Measurements from ENCODE around the gene SLC2A4RG. TPM values are rescaled to one million over a fixed set of nuclear protein-coding genes. Genes with fewer than 3 reads are reported as not detected.

SLC2A4RG gene
- total and polyA plus RNA-seq, 7 experiments from 2014 or later: 3.0 to 136 (median 96.4) TPM

- peak overlapping the region; percentile 20 for H3K27ac ChIP-seq (ENCODE audit: low read depth, low read length)
- H3K27ac Mint-ChIP-seq: peak overlapping the region in 6 of 9 donors; percentile 51 to 88 (median 65)
- DNase-seq (peak in 6 of 9 donors; percentile 28 to 47 (median 38)), ATAC-seq (peak; percentile 73)
- no peaks in the 10 kb centered on the region for H3K27me3 ChIP-seq (ENCODE audit: control insufficient read depth in 2 of 2, insufficient read depth in 2 of 2, low read length in 2 of 2)
- H3K4me1 Mint-ChIP-seq: peaks cover 5 to 17% (median 6%) of the 10 kb centered on the region in 7 donors
- H3K27me3 Mint-ChIP-seq: peaks cover 0 to 2% (median 0%) of the 10 kb centered on the region in 5 donors
- peaks cover 0 to 28% (median 0%) of the 10 kb centered on the region in 3 experiments for H3K36me3 ChIP-seq (ENCODE audit: control insufficient read depth in 2 of 3, insufficient read depth in 3 of 3, low read length in 3 of 3)
- H3K36me3 Mint-ChIP-seq: peaks cover 0 to 10% (median 0%) of the 10 kb centered on the region in 5 donors
- ChIA-PET CTCF (interaction anchor here (0.6 kb wide), 1 partner anchor 38 kb away, joined by 4 read pairs; the partner anchor contains the start of gene RTEL1), POLR2A (interaction anchor here (0.5 to 3.3 kb wide), 3 partner anchors 11 to 41 kb away, joined by 3 to 19 read pairs (median 16); partner anchors contain the start of genes ARFRP1, LIME1 and ZGPAT)
- peaks cover 12 to 20% of the 10 kb centered on the region in 2 donors for H3K4me1 ChIP-seq (ENCODE audit: control insufficient read depth in 2 of 2, insufficient read depth in 2 of 2, low read length in 2 of 2)
- no peaks in the 10 kb centered on the region for H3K9me3 ChIP-seq (ENCODE audit: control insufficient read depth in 2 of 3, low read length in 3 of 3)
- H3K9me3 Mint-ChIP-seq: peaks cover 0 to 5% (median 0%) of the 10 kb centered on the region in 11 donors
- H3K4me3 Mint-ChIP-seq: peak overlapping the region in 9 of 10 donors; percentile 27 to 76 (median 54)
- intact Hi-C loops (cut with micrococcal nuclease): no loop called here
- H3K4me3 ChIP-seq (ENCODE audit: low read length): peak overlapping the region; percentile 47
Observed at GRCh38 chr20:63696306-63696627, 43.3 kb upstream of the SLC2A4RG start.

- H3K36me3 ChIP-seq (ENCODE audit: control insufficient read depth in 2 of 3, insufficient read depth in 3 of 3, low read length in 3 of 3): peaks cover 0 to 28% (median 0%) of the 10 kb centered on the region in 3 experiments
- POLR2A ChIA-PET: interaction anchor here (0.5 to 3.3 kb wide), 6 partner anchors 10 to 69 kb away, joined by 3 to 19 read pairs (median 4); partner anchors contain the start of genes ARFRP1, LIME1 and ZGPAT
- ATAC-seq (peak; percentile 44), DNase-seq (peak in 5 of 9 donors; percentile 33 to 51 (median 35))
- Mint-ChIP-seq H3K9me3 (peaks cover 0 to 5% (median 0%) of the 10 kb centered on the region in 11 donors), H3K27me3 (peaks cover 0 to 2% (median 0%) of the 10 kb centered on the region in 5 donors), H3K4me1 (peaks cover 5 to 15% (median 6%) of the 10 kb centered on the region in 7 donors), H3K4me3 (peak within 1 kb of the TSS in 9 of 10 donors; percentile 27 to 76 (median 54)), H3K36me3 (peaks cover 0 to 10% (median 0%) of the 10 kb centered on the region in 5 donors), H3K27ac (peak within 1 kb of the TSS in 7 of 9 donors; percentile 5 to 88 (median 64))
- intact Hi-C loops (cut with micrococcal nuclease): no loop called here
- CTCF ChIA-PET: interaction anchor here (0.9 kb wide), 1 partner anchor 9 kb away, joined by 3 read pairs; no protein-coding TSS in a partner anchor
- H3K4me3 ChIP-seq (ENCODE audit: low read length): peak within 1 kb of the TSS; percentile 47
- H3K4me1 ChIP-seq (ENCODE audit: control insufficient read depth in 2 of 2, insufficient read depth in 2 of 2, low read length in 2 of 2): peaks cover 12 to 20% of the 10 kb centered on the region in 2 donors
- H3K27ac ChIP-seq (ENCODE audit: low read depth, low read length): peak within 1 kb of the TSS; percentile 20
- no peaks in the 10 kb centered on the region for H3K9me3 ChIP-seq (ENCODE audit: control insufficient read depth in 2 of 3, low read length in 3 of 3)
- H3K27me3 ChIP-seq (ENCODE audit: control insufficient read depth in 2 of 2, insufficient read depth in 2 of 2, low read length in 2 of 2): no peaks in the 10 kb centered on the region
Observed at GRCh38 chr20:63696628-63697356, 42.8 kb upstream of the SLC2A4RG start, which contains the start of gene TNFRSF6B. TSS of gene TNFRSF6B (plus strand) at chr20:63696652. CDS start at chr20:63696768, 116 bp downstream.

DNA sequence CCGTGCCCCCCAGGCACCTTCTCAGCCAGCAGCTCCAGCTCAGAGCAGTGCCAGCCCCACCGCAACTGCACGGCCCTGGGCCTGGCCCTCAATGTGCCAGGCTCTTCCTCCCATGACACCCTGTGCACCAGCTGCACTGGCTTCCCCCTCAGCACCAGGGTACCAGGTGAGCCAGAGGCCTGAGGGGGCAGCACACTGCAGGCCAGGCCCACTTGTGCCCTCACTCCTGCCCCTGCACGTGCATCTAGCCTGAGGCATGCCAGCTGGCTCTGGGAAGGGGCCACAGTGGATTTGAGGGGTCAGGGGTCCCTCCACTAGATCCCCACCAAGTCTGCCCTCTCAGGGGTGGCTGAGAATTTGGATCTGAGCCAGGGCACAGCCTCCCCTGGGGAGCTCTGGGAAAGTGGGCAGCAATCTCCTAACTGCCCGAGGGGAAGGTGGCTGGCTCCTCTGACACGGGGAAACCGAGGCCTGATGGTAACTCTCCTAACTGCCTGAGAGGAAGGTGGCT lies 42.2 kb upstream of the SLC2A4RG start:
- ATAC-seq: no peak
- Mint-ChIP-seq H3K27me3 (peaks cover 0 to 2% (median 0%) of the 10 kb centered on the region in 5 donors), H3K4me1 (peaks cover 5 to 15% (median 6%) of the 10 kb centered on the region in 7 donors), H3K9me3 (peaks cover 0 to 4% (median 0%) of the 10 kb centered on the region in 11 donors), H3K4me3 (peak overlapping the region in 6 of 10 donors; percentile 52 to 76 (median 60)), H3K27ac (peak overlapping the region in 2 of 9 donors; percentile 5 to 54), H3K36me3 (peaks cover 0 to 8% (median 0%) of the 10 kb centered on the region in 5 donors)
- Histone ChIP-seq H3K27me3 (ENCODE audit: control insufficient read depth in 2 of 2, insufficient read depth in 2 of 2, low read length in 2 of 2) (no peaks in the 10 kb centered on the region), H3K27ac (ENCODE audit: low read depth, low read length) (peak overlapping the region; percentile 20), H3K4me3 (ENCODE audit: low read length) (no peak overlapping the region), H3K36me3 (ENCODE audit: control insufficient read depth in 2 of 3, insufficient read depth in 3 of 3, low read length in 3 of 3) (peaks cover 0 to 28% (median 0%) of the 10 kb centered on the region in 3 experiments), H3K4me1 (ENCODE audit: control insufficient read depth in 2 of 2, insufficient read depth in 2 of 2, low read length in 2 of 2) (peaks cover 12 to 20% of the 10 kb centered on the region in 2 donors), H3K9me3 (ENCODE audit: control insufficient read depth in 2 of 3, low read length in 3 of 3) (no peaks in the 10 kb centered on the region)
- intact Hi-C loops (cut with micrococcal nuclease): no loop called here
- DNase-seq: no peak
- CTCF ChIA-PET: interaction anchor here (0.9 kb wide), 1 partner anchor 9 kb away, joined by 3 read pairs; no protein-coding TSS in a partner anchor
- POLR2A ChIA-PET: interaction anchor here (0.6 to 3.3 kb wide), 7 partner anchors 8 to 70 kb away, joined by 3 to 19 read pairs (median 3); partner anchors contain the start of genes ARFRP1, LIME1 and ZGPAT

GRCh38 chr20:63697868-63698545 lies 41.6 kb upstream of the SLC2A4RG start:
- peak overlapping the region in 4 of 10 donors; percentile 25 to 76 (median 50) for H3K4me3 Mint-ChIP-seq
- DNase-seq (no peak), ATAC-seq (no peak)
- no peak overlapping the region for H3K27ac Mint-ChIP-seq
- peaks cover 0 to 5% (median 0%) of the 10 kb centered on the region in 5 donors for H3K36me3 Mint-ChIP-seq
- peaks cover 0 to 2% (median 0%) of the 10 kb centered on the region in 11 donors for H3K9me3 Mint-ChIP-seq
- Histone ChIP-seq H3K27ac (ENCODE audit: low read depth, low read length) (no peak overlapping the region), H3K4me3 (ENCODE audit: low read length) (no peak overlapping the region), H3K9me3 (ENCODE audit: control insufficient read depth in 2 of 3, low read length in 3 of 3) (no peaks in the 10 kb centered on the region), H3K27me3 (ENCODE audit: control insufficient read depth in 2 of 2, insufficient read depth in 2 of 2, low read length in 2 of 2) (no peaks in the 10 kb centered on the region), H3K4me1 (ENCODE audit: control insufficient read depth in 2 of 2, insufficient read depth in 2 of 2, low read length in 2 of 2) (peaks cover 12 to 20% of the 10 kb centered on the region in 2 donors), H3K36me3 (ENCODE audit: control insufficient read depth in 2 of 3, insufficient read depth in 3 of 3, low read length in 3 of 3) (peaks cover 0 to 32% (median 0%) of the 10 kb centered on the region in 3 experiments)
- H3K27me3 Mint-ChIP-seq: peaks cover 0 to 2% (median 0%) of the 10 kb centered on the region in 5 donors
- ChIA-PET CTCF (interaction anchor here (1.0 kb wide), 1 partner anchor 10 kb away, joined by 4 read pairs; the partner anchor contains the start of genes ARFRP1 and ZGPAT), POLR2A (interaction anchor here (0.6 to 3.3 kb wide), 7 partner anchors 9 to 71 kb away, joined by 3 to 19 read pairs (median 3); partner anchors contain the start of genes ARFRP1, LIME1 and ZGPAT)
- peaks cover 5 to 15% (median 6%) of the 10 kb centered on the region in 7 donors for H3K4me1 Mint-ChIP-seq
- intact Hi-C loops (cut with micrococcal nuclease): no loop called here

- H3K4me1 ChIP-seq (ENCODE audit: control insufficient read depth in 2 of 2, insufficient read depth in 2 of 2, low read length in 2 of 2): peaks cover 12 to 20% of the 10 kb centered on the region in 2 donors
- ChIA-PET CTCF (interaction anchor here (1.0 kb wide), 1 partner anchor 9 kb away, joined by 4 read pairs; the partner anchor contains the start of genes ARFRP1 and ZGPAT), POLR2A (interaction anchor here (1.0 to 3.3 kb wide), 4 partner anchors 9 to 42 kb away, joined by 3 to 19 read pairs (median 10); partner anchors contain the start of genes ARFRP1, LIME1 and ZGPAT)
- Mint-ChIP-seq H3K4me1 (peaks cover 5 to 15% (median 6%) of the 10 kb centered on the region in 7 donors), H3K9me3 (no peaks in the 10 kb centered on the region), H3K27ac (peak overlapping the region in 1 of 9 donors; percentile 46), H3K36me3 (peaks cover 0 to 2% (median 0%) of the 10 kb centered on the region in 5 donors), H3K4me3 (no peak overlapping the region), H3K27me3 (no peaks in the 10 kb centered on the region)
- H3K9me3 ChIP-seq (ENCODE audit: control insufficient read depth in 2 of 3, low read length in 3 of 3): no peaks in the 10 kb centered on the region
- no peak for ATAC-seq
- no peaks in the 10 kb centered on the region for H3K27me3 ChIP-seq (ENCODE audit: control insufficient read depth in 2 of 2, insufficient read depth in 2 of 2, low read length in 2 of 2)
- no peak overlapping the region for H3K27ac ChIP-seq (ENCODE audit: low read depth, low read length)
- DNase-seq: peak in 1 of 9 donors; percentile 65
- intact Hi-C loops (cut with micrococcal nuclease): no loop called here
- no peak overlapping the region for H3K4me3 ChIP-seq (ENCODE audit: low read length)
- peaks cover 0 to 41% (median 0%) of the 10 kb centered on the region in 3 experiments for H3K36me3 ChIP-seq (ENCODE audit: control insufficient read depth in 2 of 3, insufficient read depth in 3 of 3, low read length in 3 of 3)
Observed at GRCh38 chr20:63698739-63699465, 40.7 kb upstream of the SLC2A4RG start.

Data from naive thymus-derived CD4-positive, alpha-beta T cell (primary cell).